22Rv1 (cell line): Measurements from ENCODE around the gene FBLN5.

ENCODE experiments used
- ZFX ChIP-seq: fragments of 450-650 bp; IDR thresholded peaks from 2 replicates; pipeline ENCODE4 v1.6.1; 2017; ENCODE audit warnings: antibody characterized with exemption, borderline replicate concordance
- TF ChIP-seq, protein P1 (sequence below): fragments of 450-650 bp; IDR thresholded peaks from 2 replicates; pipeline ENCODE4 v1.5.1; 2017; ENCODE audit warnings: mild to moderate bottlenecking

DNA sequence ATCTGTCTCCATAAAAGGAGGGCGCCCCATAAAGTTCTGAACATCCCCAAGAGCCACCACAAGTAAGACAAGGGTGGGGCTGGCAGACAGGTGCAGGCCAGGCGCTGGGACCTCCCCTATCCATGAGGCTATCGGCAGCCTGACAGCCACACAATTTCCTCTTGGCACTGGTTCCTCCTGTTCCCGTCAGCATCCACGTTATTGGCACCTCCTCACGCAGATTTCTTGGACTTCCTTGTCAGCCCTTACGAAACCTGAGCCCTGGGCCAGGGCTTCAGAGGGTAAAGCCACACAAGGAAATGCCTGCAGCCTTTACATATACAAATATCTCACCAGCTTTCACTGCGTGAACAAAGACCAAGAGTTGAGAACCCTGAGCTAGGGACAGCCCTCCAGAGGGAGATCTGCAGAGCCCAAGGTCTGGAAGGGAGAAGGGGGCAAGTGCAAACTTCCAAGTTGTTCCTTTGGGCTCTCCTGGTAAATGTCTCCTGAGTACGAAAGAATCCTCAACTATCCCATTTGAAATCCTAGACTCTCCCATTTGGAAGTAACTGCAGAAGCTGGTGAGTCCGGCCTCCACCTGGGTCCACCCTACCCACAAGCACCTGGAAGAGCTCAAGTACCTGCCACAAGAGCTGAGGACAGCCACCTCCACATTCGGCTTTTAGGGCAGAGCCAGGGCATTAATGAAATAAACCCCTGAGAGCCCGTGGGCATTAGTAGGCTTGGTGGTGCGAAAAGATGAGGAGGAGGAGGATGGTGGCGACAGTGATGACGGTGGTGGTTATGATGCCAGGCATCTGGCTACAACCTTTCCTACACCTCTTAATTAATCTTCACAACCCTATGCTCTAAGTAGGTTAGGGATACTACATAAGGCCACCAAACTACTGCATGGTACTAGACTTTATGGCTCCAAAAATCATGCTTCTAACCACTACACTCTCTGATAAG lies 74.7 kb downstream of the FBLN5 start:
- TF ChIP-seq, protein P1, sequence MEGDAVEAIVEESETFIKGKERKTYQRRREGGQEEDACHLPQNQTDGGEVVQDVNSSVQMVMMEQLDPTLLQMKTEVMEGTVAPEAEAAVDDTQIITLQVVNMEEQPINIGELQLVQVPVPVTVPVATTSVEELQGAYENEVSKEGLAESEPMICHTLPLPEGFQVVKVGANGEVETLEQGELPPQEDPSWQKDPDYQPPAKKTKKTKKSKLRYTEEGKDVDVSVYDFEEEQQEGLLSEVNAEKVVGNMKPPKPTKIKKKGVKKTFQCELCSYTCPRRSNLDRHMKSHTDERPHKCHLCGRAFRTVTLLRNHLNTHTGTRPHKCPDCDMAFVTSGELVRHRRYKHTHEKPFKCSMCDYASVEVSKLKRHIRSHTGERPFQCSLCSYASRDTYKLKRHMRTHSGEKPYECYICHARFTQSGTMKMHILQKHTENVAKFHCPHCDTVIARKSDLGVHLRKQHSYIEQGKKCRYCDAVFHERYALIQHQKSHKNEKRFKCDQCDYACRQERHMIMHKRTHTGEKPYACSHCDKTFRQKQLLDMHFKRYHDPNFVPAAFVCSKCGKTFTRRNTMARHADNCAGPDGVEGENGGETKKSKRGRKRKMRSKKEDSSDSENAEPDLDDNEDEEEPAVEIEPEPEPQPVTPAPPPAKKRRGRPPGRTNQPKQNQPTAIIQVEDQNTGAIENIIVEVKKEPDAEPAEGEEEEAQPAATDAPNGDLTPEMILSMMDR: no peak
- no peak for TF ChIP-seq ZFX
